Mesenteric fat pad (tissue), 1 donor: ENCODE measurements around the gene TOMM20. TPM values are rescaled to one million over a fixed set of nuclear protein-coding genes. Genes with fewer than 3 reads are reported as not detected.

Experiments
- DNase-seq: peaks from one replicate; pipeline ENCODE4 v3.0.0-alpha.2; 2020; ENCODE audit warnings: low spot score
- total RNA-seq: library from RNA; stranded (reverse); fragmentation: NEBNext Ultra II Directional; extraction: Animal tissue kit (Norgen Biotek cat#: 25700); gene quantifications from one replicate; pipeline ENCODE4 v1.2.1, GENCODE V29; 2021
- donor health status: DM: yes; HTN: yes; CAD: no.

Gene TOMM20
- total RNA-seq, 1 donor from 2014 or later, result 107 TPM

GRCh38 chr1:235136111-235136510 is 7.5 kb upstream of the TOMM20 start:
- no peak for DNase-seq

GRCh38 chr1:235134171-235134570 is 5.5 kb upstream of the TOMM20 start:
- DNase-seq, result no peak

- DNase-seq, result no peak
Measured at GRCh38 chr1:235133086-235133485, 4.4 kb upstream of the TOMM20 start.

- DNase-seq, result no peak
Measured at GRCh38 chr1:235131961-235132360, 3.3 kb upstream of the TOMM20 start.

GRCh38 chr1:235130766-235131270 is 2.2 kb upstream of the TOMM20 start:
- DNase-seq, result no peak

- no peak for DNase-seq
Measured at GRCh38 chr1:235129774-235130570, 1.3 kb upstream of the TOMM20 start.

GRCh38 chr1:235127732-235128455 is 743 bp downstream of the TOMM20 start:
- no peak for DNase-seq

GRCh38 chr1:235127203-235127602 is 1.4 kb downstream of the TOMM20 start:
- no peak for DNase-seq

GRCh38 chr1:235124665-235125064 is 4.0 kb downstream of the TOMM20 start:
- no peak for DNase-seq

GRCh38 chr1:235124111-235124510 is 4.5 kb downstream of the TOMM20 start:
- no peak for DNase-seq

GRCh38 chr1:235122348-235122747 is 6.3 kb downstream of the TOMM20 start:
- DNase-seq, result no peak

- no peak for DNase-seq
Measured at GRCh38 chr1:235113183-235113917, 15.3 kb downstream of the TOMM20 start.

GRCh38 chr1:235112297-235113182 is 16.1 kb downstream of the TOMM20 start:
- DNase-seq, result no peak

- DNase-seq, result no peak
Measured at GRCh38 chr1:235111107-235111506, 17.5 kb downstream of the TOMM20 start.

- no peak for DNase-seq
Measured at GRCh38 chr1:235108876-235109275, 19.8 kb downstream of the TOMM20 start.

- DNase-seq, result no peak
Measured at GRCh38 chr1:235108185-235108593, 20.4 kb downstream of the TOMM20 start.

- DNase-seq, result no peak
Measured at GRCh38 chr1:235107368-235108184, 21.1 kb downstream of the TOMM20 start.

GRCh38 chr1:235106457-235106856 is 22.2 kb downstream of the TOMM20 start:
- no peak for DNase-seq
